B cell (primary cell): ENCODE results near the gene MICAL3. TPM values are rescaled to one million over a fixed set of nuclear protein-coding genes. Genes with fewer than 3 reads are reported as not detected.

Experiments used
- ATAC-seq: fragments of 200-7000 bp; cut with Tn5 transposase; one replicate; pipeline ENCODE4 v1.10.0; 2021; ENCODE audit warnings: low read depth, mild to moderate bottlenecking, moderate number of reproducible peaks, moderate library complexity
- CTCF ChIA-PET: fragments of 350-600 bp; sonication (Branson Sonifier 250); formaldehyde crosslinking; loops from one replicate; lab custom pipeline; 2021; ENCODE audit warnings: antibody characterized with exemption, inconsistent platforms; lab: Charles Lee
- POLR2A ChIA-PET: fragments of 350-600 bp; sonication (Branson Sonifier 250); formaldehyde crosslinking; loops from one replicate; lab custom pipeline; 2021; ENCODE audit warnings: antibody characterized with exemption; lab: Charles Lee
- DNase-seq: peaks from one replicate; pipeline ENCODE4 v3.0.0; 2013
- H2AFZ ChIP-seq: 2 replicates; pipeline ENCODE4 v1.6.1; 2012; ENCODE audit warnings: mild to moderate bottlenecking, low read depth, low read length; ENCODE audit not compliant: insufficient read depth, poor library complexity, severe bottlenecking
- H3K27ac ChIP-seq, 2 donors: 1 replicate in 1 of 2; 2 replicates in 1 of 2; pipeline ENCODE4 v1.5.1; 2012 to 2013; ENCODE audit warnings: low read length in 2 of 2, mild to moderate bottlenecking in 2 of 2, moderate library complexity in 1 of 2
- H3K27me3 ChIP-seq, 4 experiments: fragments of 200-600 bp in 1 of 4; sonication (generic) in 1 of 4; replicated peaks in 1 of 4; 1 replicate in 2 of 4; 2 replicates in 2 of 4; pipeline versions ENCODE4 v1.6.1 to v1.7.0; 2013 to 2016; ENCODE audit warnings: low read length in 3 of 4, mild to moderate bottlenecking in 2 of 4, mixed read lengths in 1 of 4, moderate library complexity in 1 of 4; ENCODE audit not compliant: insufficient read depth in 4 of 4, control insufficient read depth in 3 of 4; ENCODE audit errors: control extremely low read depth in 1 of 4
- H3K36me3 ChIP-seq, 2 experiments: replicated peaks in 1 of 2; 1 replicate in 1 of 2; 2 replicates in 1 of 2; pipeline versions ENCODE4 v1.6.1 to v1.7.1; 2013; ENCODE audit warnings: low read length in 1 of 2; ENCODE audit not compliant: insufficient read depth in 2 of 2, control insufficient read depth in 1 of 2; ENCODE audit errors: control extremely low read depth in 1 of 2, extremely low read depth in 1 of 2
- H3K4me1 ChIP-seq, 2 donors: fragments of 200-600 bp in 1 of 2; sonication (generic) in 1 of 2; 1 replicate in 1 of 2; 2 replicates in 1 of 2; pipeline versions ENCODE4 v1.5.1 to v1.6.1; 2013 to 2017; ENCODE audit warnings: low read length in 2 of 2; ENCODE audit not compliant: control insufficient read depth in 2 of 2, insufficient read depth in 2 of 2
- H3K4me2 ChIP-seq: replicated peaks from 2 replicates; pipeline ENCODE3; 2012; ENCODE audit warnings: mild to moderate bottlenecking, low read depth, low read length; ENCODE audit not compliant: poor library complexity, severe bottlenecking
- H3K4me3 ChIP-seq, 5 experiments: fragments of 200-600 bp in 1 of 5; sonication (generic) in 1 of 5; 1 replicate in 3 of 5; 2 replicates in 2 of 5; pipeline versions ENCODE4 v1.5.1 to v1.7.0; 2011 to 2016; ENCODE audit warnings: low read length in 4 of 5, mild to moderate bottlenecking in 4 of 5, low read depth in 2 of 5, control low read depth in 1 of 5, moderate library complexity in 1 of 5; ENCODE audit not compliant: insufficient read depth in 1 of 5; ENCODE audit errors: control extremely low read depth in 1 of 5, extremely low read depth in 1 of 5
- H3K79me2 ChIP-seq: fragments of 200-600 bp; sonication (generic); one replicate; pipeline ENCODE4 v1.6.0; 2016; ENCODE audit warnings: low read length; ENCODE audit not compliant: control insufficient read depth, insufficient read depth
- H3K9ac ChIP-seq: fragments of 200-600 bp; sonication (generic); 2 replicates; pipeline ENCODE4 v1.6.1; 2017; ENCODE audit warnings: mild to moderate bottlenecking, low read length, moderate library complexity
- H3K9me3 ChIP-seq, 3 donors: one replicate each; pipeline versions ENCODE4 v1.6.1 to v1.7.1; 2013; ENCODE audit warnings: low read length in 2 of 3; ENCODE audit not compliant: control insufficient read depth in 2 of 3, insufficient read depth in 1 of 3; ENCODE audit errors: control extremely low read depth in 1 of 3
- H4K20me1 ChIP-seq: 2 replicates; pipeline ENCODE4 v1.6.0; 2012; ENCODE audit warnings: mild to moderate bottlenecking, low read length; ENCODE audit not compliant: insufficient read depth, control insufficient read depth, poor library complexity, severe bottlenecking
- H3K27ac Mint-ChIP-seq: one replicate; pipeline ENCODE4 v1.8.0; 2021; ENCODE audit warnings: mixed read lengths
- H3K27me3 Mint-ChIP-seq: one replicate; pipeline ENCODE4 v1.8.0; 2021; ENCODE audit warnings: mixed read lengths
- H3K4me1 Mint-ChIP-seq: one replicate; pipeline ENCODE4 v1.8.0; 2021; ENCODE audit warnings: mixed read lengths
- H3K4me3 Mint-ChIP-seq: one replicate; pipeline ENCODE4 v1.8.0; 2021; ENCODE audit warnings: mixed read lengths
- H3K9me3 Mint-ChIP-seq: one replicate; pipeline ENCODE4 v1.8.0; 2022; ENCODE audit warnings: mixed read lengths; ENCODE audit not compliant: insufficient read depth
- EZH2 ChIP-seq: IDR thresholded peaks from 2 replicates; pipeline ENCODE4 v1.6.1; 2012; ENCODE audit warnings: borderline replicate concordance, low read depth, mild to moderate bottlenecking, moderate library complexity, low read length; ENCODE audit not compliant: insufficient read depth, poor library complexity, severe bottlenecking
- WGBS: methylation state at CpG from one replicate; pipeline ENCODE4 v1.1.5; 2013; ENCODE audit warnings: missing lambda C conversion rate; ENCODE audit not compliant: insufficient coverage; 5-methylcytosine and 5-hydroxymethylcytosine counted together
- intact Hi-C: fragments of 100-400 bp; cut with micrococcal nuclease; formaldehyde crosslinking; loops from one replicate; pipeline ENCODE4 v1.10.0; 2022
- polyA plus RNA-seq: library from polyadenylated mRNA; depleted of rRNA; stranded (reverse); fragments of >200 nt; gene quantifications from 2 replicates; pipeline ENCODE4 v1.2.3, GENCODE V29; 2012
- total RNA-seq, 2 donors: library from RNA; stranded (reverse); fragments of 120-200 nt in 1 of 2; gene quantifications; 1 replicate in 1 of 2; 2 replicates in 1 of 2; pipeline versions ENCODE4 v1.2.3 to v1.2.4, GENCODE V29; 2013 to 2022
- TF ChIP-seq, protein P1 (sequence below): fragments of 200-600 bp; IDR thresholded peaks from one replicate; pipeline ENCODE4 v1.8.0; 2022; ENCODE audit warnings: antibody characterized with exemption, mild to moderate bottlenecking

MICAL3 gene
- total and polyA plus RNA-seq, 2 donors (not counting 1 experiment from before 2014, with no cell fraction given): 50.5 to 253 TPM

DNA sequence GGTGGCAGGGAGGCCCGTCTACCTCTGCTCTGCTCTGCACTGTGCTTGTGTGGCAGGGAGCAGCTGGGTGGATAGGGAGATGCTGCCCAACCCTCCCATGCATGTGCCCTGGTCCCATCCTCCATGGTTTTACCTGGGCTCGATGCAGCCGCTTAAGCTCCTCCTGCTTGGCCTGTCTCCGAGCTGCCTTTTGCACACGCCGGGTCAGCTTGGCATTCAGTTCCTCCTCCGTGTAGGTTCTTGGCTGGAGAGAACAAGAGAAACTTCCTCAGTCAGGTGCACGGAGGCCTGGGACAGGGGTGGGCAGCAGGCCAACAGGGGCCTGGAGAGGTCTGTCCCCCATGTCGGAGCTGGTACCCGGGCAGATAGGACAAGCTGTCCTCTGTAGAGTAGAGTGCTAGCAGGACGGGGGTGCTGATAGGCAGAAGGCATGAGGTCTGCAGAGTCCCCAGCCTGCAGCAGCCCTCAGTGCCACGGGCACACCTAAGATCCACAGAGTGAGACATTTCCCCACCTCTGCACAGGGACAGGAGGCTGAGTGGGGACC lies 213.7 kb downstream of the MICAL3 start:
- no peaks in the 10 kb centered on the region for H3K9me3 Mint-ChIP-seq
- no peak overlapping the region for H3K4me3 ChIP-seq
- no peaks in the 10 kb centered on the region for H3K27me3 Mint-ChIP-seq
- no peaks in the 10 kb centered on the region for H3K4me1 ChIP-seq
- H3K4me3 Mint-ChIP-seq: no peak overlapping the region
- intact Hi-C loops: no loop called here
- ATAC-seq: no peak
- no peaks in the 10 kb centered on the region for H3K9me3 ChIP-seq
- no peak for DNase-seq
- WGBS: 97% methylated on average over 11 of the region's 12 CpGs
- H3K79me2 ChIP-seq: peaks cover 6% of the 10 kb centered on the region
- ChIA-PET POLR2A (interaction anchor here (0.6 kb wide), 2 partner anchors 18 to 39 kb away, joined by 3 read pairs; no protein-coding TSS in a partner anchor), CTCF (interaction anchor here (1.0 to 1.5 kb wide), 2 partner anchors 15 to 20 kb away, joined by 3 read pairs; no protein-coding TSS in a partner anchor)
- no peak overlapping the region for H3K4me2 ChIP-seq
- H3K27ac Mint-ChIP-seq: no peak overlapping the region
- H3K9ac ChIP-seq: no peak overlapping the region
- H3K27ac ChIP-seq: no peak overlapping the region
- no peaks in the 10 kb centered on the region for H3K27me3 ChIP-seq
- H3K36me3 ChIP-seq: peaks cover 0 to 91% of the 10 kb centered on the region in 2 experiments
- TF ChIP-seq, protein P1, sequence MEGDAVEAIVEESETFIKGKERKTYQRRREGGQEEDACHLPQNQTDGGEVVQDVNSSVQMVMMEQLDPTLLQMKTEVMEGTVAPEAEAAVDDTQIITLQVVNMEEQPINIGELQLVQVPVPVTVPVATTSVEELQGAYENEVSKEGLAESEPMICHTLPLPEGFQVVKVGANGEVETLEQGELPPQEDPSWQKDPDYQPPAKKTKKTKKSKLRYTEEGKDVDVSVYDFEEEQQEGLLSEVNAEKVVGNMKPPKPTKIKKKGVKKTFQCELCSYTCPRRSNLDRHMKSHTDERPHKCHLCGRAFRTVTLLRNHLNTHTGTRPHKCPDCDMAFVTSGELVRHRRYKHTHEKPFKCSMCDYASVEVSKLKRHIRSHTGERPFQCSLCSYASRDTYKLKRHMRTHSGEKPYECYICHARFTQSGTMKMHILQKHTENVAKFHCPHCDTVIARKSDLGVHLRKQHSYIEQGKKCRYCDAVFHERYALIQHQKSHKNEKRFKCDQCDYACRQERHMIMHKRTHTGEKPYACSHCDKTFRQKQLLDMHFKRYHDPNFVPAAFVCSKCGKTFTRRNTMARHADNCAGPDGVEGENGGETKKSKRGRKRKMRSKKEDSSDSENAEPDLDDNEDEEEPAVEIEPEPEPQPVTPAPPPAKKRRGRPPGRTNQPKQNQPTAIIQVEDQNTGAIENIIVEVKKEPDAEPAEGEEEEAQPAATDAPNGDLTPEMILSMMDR: no peak
- H2AFZ ChIP-seq: no peak overlapping the region
- H3K4me1 Mint-ChIP-seq: no peaks in the 10 kb centered on the region
- H4K20me1 ChIP-seq: no peaks in the 10 kb centered on the region

DNA sequence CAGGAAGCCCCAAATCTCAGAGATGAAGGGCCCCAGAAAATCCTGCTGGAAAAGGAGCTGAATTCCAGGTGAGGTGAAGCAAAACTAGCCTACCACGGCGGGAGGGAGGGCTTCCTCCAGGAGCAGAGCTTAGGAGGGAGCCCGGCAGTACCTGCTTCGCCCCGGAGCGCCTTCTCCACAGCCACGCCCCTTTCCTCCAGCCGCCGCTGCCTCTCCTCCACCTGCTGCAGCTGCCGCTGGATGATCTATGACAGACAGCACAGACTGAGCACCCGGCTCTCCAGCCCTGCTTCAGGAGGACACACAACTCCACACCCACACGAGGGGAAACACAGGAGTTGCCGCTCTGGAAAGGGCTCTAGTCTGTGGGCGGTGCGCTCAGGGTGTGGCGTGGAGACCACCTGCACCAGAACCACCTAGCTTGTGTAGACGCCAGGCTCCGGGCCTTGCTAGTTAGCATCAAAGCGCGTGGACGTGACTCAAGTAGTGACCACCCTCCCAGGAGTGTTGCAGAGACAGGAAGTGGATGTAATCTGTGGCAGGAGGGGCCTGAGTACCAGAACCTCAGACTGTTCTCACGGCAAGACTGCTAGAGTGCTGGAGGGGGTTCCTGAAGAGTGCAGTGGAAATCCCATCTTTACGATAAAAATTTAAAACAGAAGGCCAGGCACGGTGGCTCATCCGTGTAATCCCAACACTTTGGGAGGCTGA lies 215.5 kb downstream of the MICAL3 start:
- Histone ChIP-seq H3K9ac (no peak overlapping the region), H2AFZ (no peak overlapping the region), H3K36me3 (peaks cover 0 to 91% of the 10 kb centered on the region in 2 experiments), H3K9me3 (no peaks in the 10 kb centered on the region), H3K4me2 (no peak overlapping the region), H3K4me3 (no peak overlapping the region), H3K79me2 (no peaks in the 10 kb centered on the region), H3K4me1 (no peaks in the 10 kb centered on the region), H4K20me1 (no peaks in the 10 kb centered on the region), H3K27ac (no peak overlapping the region), H3K27me3 (no peaks in the 10 kb centered on the region)
- CTCF ChIA-PET: interaction anchor here (1.1 to 1.3 kb wide), 2 partner anchors 66 to 267 kb away, joined by 3 to 4 read pairs; no protein-coding TSS in a partner anchor
- TF ChIP-seq, protein P1: no peak
- TF ChIP-seq EZH2: no peak
- H3K27me3 Mint-ChIP-seq: no peaks in the 10 kb centered on the region
- WGBS: 84% methylated on average over 22 of the region's 25 CpGs
- H3K4me1 Mint-ChIP-seq: no peaks in the 10 kb centered on the region
- H3K27ac Mint-ChIP-seq: no peak overlapping the region
- H3K9me3 Mint-ChIP-seq: no peaks in the 10 kb centered on the region
- intact Hi-C loops: no loop called here
- no peak overlapping the region for H3K4me3 Mint-ChIP-seq
- POLR2A ChIA-PET: no interaction called here
- DNase-seq (no peak), ATAC-seq (no peak)
